KMS-11 (cell line): ENCODE measurements around the gene PRKG1.

ENCODE experiments used
- H2AFZ ChIP-seq: fragments of 200-600 bp; sonication (generic); 2 replicates; pipeline ENCODE4 v1.6.1; 2016; ENCODE audit warnings: antibody characterized with exemption, mixed run types, low read depth
- H3K27ac ChIP-seq: fragments of 200-600 bp; sonication (generic); 2 replicates; pipeline ENCODE4 v1.6.1; 2016; ENCODE audit warnings: mild to moderate bottlenecking, mixed run types
- H3K27me3 ChIP-seq: fragments of 200-600 bp; sonication (generic); 2 replicates; pipeline ENCODE4 v1.6.1; 2017; ENCODE audit warnings: mild to moderate bottlenecking, low read depth, mixed run types, moderate library complexity; ENCODE audit not compliant: insufficient read depth
- H3K36me3 ChIP-seq: fragments of 200-600 bp; sonication (generic); 2 replicates; pipeline ENCODE4 v1.6.1; 2017; ENCODE audit warnings: mild to moderate bottlenecking, mixed run types; ENCODE audit not compliant: insufficient read depth
- H3K4me1 ChIP-seq: fragments of 200-600 bp; sonication (generic); 2 replicates; pipeline ENCODE4 v1.6.1; 2016; ENCODE audit warnings: mild to moderate bottlenecking, low read depth, mixed run types; ENCODE audit not compliant: poor library complexity, severe bottlenecking
- H3K4me2 ChIP-seq: fragments of 200-600 bp; sonication (generic); 2 replicates; pipeline ENCODE4 v1.7.0; 2016; ENCODE audit warnings: mild to moderate bottlenecking, mixed run types
- H3K4me3 ChIP-seq: fragments of 200-600 bp; sonication (generic); IDR thresholded peaks from 2 replicates; pipeline ENCODE4 v1.6.1; 2017; ENCODE audit warnings: low read depth, low read length, mixed read lengths; ENCODE audit not compliant: insufficient read depth
- H3K79me2 ChIP-seq: fragments of 200-600 bp; sonication (generic); 2 replicates; pipeline ENCODE4 v1.6.1; 2016; ENCODE audit warnings: low read depth, mixed run types; ENCODE audit not compliant: insufficient read depth
- H3K9ac ChIP-seq: fragments of 200-600 bp; sonication (generic); 2 replicates; pipeline ENCODE4 v1.6.1; 2016; ENCODE audit warnings: mild to moderate bottlenecking, mixed run types
- H4K20me1 ChIP-seq: fragments of 200-600 bp; sonication (generic); 2 replicates; pipeline ENCODE4 v1.6.1; 2016; ENCODE audit warnings: mild to moderate bottlenecking, mixed run types; ENCODE audit not compliant: insufficient read depth
- CTCF ChIP-seq: fragments of 200-600 bp; sonication (generic); conservative IDR thresholded peaks from 2 replicates; pipeline ENCODE4 v1.6.1; 2017; ENCODE audit warnings: low read depth, mild to moderate bottlenecking, antibody characterized with exemption, low read length, moderate library complexity, mixed read lengths

Gene PRKG1

GRCh38 chr10:51129946-51130544, 55.8 kb downstream of the PRKG1 start:
- no peaks in the 10 kb centered on the region for H3K79me2 ChIP-seq
- no peak overlapping the region for H3K9ac ChIP-seq
- no peak overlapping the region for H3K4me3 ChIP-seq
- no peak overlapping the region for H2AFZ ChIP-seq
- H3K36me3 ChIP-seq: no peaks in the 10 kb centered on the region
- no peaks in the 10 kb centered on the region for H3K27me3 ChIP-seq
- H4K20me1 ChIP-seq: no peaks in the 10 kb centered on the region
- no peak overlapping the region for H3K27ac ChIP-seq
- no peak overlapping the region for H3K4me2 ChIP-seq
- H3K4me1 ChIP-seq: no peaks in the 10 kb centered on the region
- TF ChIP-seq CTCF: no peak

GRCh38 chr10:51137756-51138529, 63.7 kb downstream of the PRKG1 start:
- H3K4me2 ChIP-seq: no peak overlapping the region
- H3K36me3 ChIP-seq: no peaks in the 10 kb centered on the region
- H3K27me3 ChIP-seq: no peaks in the 10 kb centered on the region
- H3K79me2 ChIP-seq: no peaks in the 10 kb centered on the region
- H3K9ac ChIP-seq: no peak overlapping the region
- H4K20me1 ChIP-seq: no peaks in the 10 kb centered on the region
- TF ChIP-seq CTCF: no peak
- H3K4me3 ChIP-seq: no peak overlapping the region
- no peak overlapping the region for H3K27ac ChIP-seq
- H2AFZ ChIP-seq: no peak overlapping the region
- no peaks in the 10 kb centered on the region for H3K4me1 ChIP-seq

- Histone ChIP-seq H3K4me1 (no peaks in the 10 kb centered on the region), H3K79me2 (no peaks in the 10 kb centered on the region), H3K27ac (no peak overlapping the region), H2AFZ (no peak overlapping the region), H3K4me3 (no peak overlapping the region), H3K9ac (no peak overlapping the region), H3K36me3 (no peaks in the 10 kb centered on the region), H3K4me2 (no peak overlapping the region), H4K20me1 (no peaks in the 10 kb centered on the region), H3K27me3 (no peaks in the 10 kb centered on the region)
- no peak for TF ChIP-seq CTCF
Observed at GRCh38 chr10:51139176-51139575, 64.9 kb downstream of the PRKG1 start.

- Histone ChIP-seq H3K4me2 (no peak overlapping the region), H3K27me3 (no peaks in the 10 kb centered on the region), H2AFZ (no peak overlapping the region), H3K9ac (no peak overlapping the region), H3K27ac (no peak overlapping the region), H3K4me1 (no peaks in the 10 kb centered on the region), H3K79me2 (no peaks in the 10 kb centered on the region), H4K20me1 (no peaks in the 10 kb centered on the region), H3K36me3 (no peaks in the 10 kb centered on the region), H3K4me3 (no peak overlapping the region)
- TF ChIP-seq CTCF: no peak
Observed at GRCh38 chr10:51141010-51141409, 66.7 kb downstream of the PRKG1 start.
